ENCODE results near the gene NISCH.

DNA sequence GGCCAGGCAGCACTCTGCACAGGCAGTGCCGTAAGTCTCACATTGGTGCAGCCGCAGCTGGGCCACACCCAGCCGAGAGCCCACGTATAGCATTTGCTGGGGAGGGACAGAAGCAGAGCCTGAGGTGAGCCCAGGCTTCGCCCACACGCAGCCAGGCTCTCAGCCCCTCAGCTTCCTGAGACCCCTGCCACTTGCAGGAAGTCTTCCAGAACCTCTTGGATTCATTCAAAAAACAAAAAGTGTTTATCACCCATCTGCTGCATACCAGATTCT is 17.4 kb upstream of the NISCH start:
- TF ChIP-seq CTCF (IDR thresholded peaks at IDR 0.05) (no peak), ZFX (IDR thresholded peaks at IDR 0.05; ENCODE audit: borderline replicate concordance) (no peak)

All from 22Rv1 (cell line).